ENCODE data around the gene PLEKHG4B. TPM values are rescaled to one million over a fixed set of nuclear protein-coding genes. Genes with fewer than 3 reads are reported as not detected.
"Not testable (repeated sequence)": the region's sequence is repeated elsewhere in the genome, so short reads cannot be mapped to it uniquely, and the experiment has no call there.

The PLEKHG4B gene
- total and polyA plus RNA-seq, 2 of the 8 experiments (the other 6 are each of a cell fraction or from before 2014, with no cell fraction given): 31.1 to 43.6 TPM

GRCh38 chr5:216076-216475 lies 124.1 kb downstream of the PLEKHG4B start:
- H3K36me3 ChIP-seq (ENCODE audit: control insufficient read depth in 2 of 4, insufficient read depth in 4 of 4, low read length in 3 of 4); H2AK5ac ChIP-seq (ENCODE audit: low read depth, low read length); DNase-seq (ENCODE audit: low read depth in 1 of 2, low spot score in 2 of 2); H4K5ac ChIP-seq (ENCODE audit: insufficient read length, low read depth, low read length); H2BK20ac ChIP-seq (ENCODE audit: low read length); H2BK5ac ChIP-seq (ENCODE audit: low read depth, low read length); H3K23ac ChIP-seq (ENCODE audit: insufficient read length); H3K56ac ChIP-seq (replicated peaks; ENCODE audit: insufficient read length, low read depth, low read length); H2BK15ac ChIP-seq (ENCODE audit: low read length); H3K79me1 ChIP-seq (ENCODE audit: low read depth, low read length); H3K4me3 ChIP-seq (ENCODE audit: extremely low read depth in 1 of 4, insufficient read depth in 2 of 4, low read depth in 3 of 4, low read length in 4 of 4); H3K23me2 ChIP-seq (ENCODE audit: low read depth, low read length); H3K14ac ChIP-seq (ENCODE audit: insufficient read length); H3K9me3 ChIP-seq (ENCODE audit: insufficient read depth in 2 of 2, low read depth in 1 of 2, low read length in 1 of 2); CTCF ChIA-PET (ENCODE audit: partially characterized antibody); H3K4me2 ChIP-seq (ENCODE audit: insufficient read depth in 1 of 2, low read depth in 2 of 2, low read length in 2 of 2); H4K20me1 ChIP-seq (replicated peaks in 1 of 2; ENCODE audit: control insufficient read depth in 1 of 2, insufficient read depth in 2 of 2, low read length in 2 of 2); H2AFZ ChIP-seq (ENCODE audit: low read length); POLR2A ChIA-PET (ENCODE audit: partially characterized antibody); H2BK12ac ChIP-seq (ENCODE audit: low read depth, low read length); H4K91ac ChIP-seq (replicated peaks; ENCODE audit: insufficient read length, low read length); H3K9ac ChIP-seq (replicated peaks in 1 of 4; ENCODE audit: extremely low read depth in 1 of 4, low read depth in 3 of 4, low read length in 3 of 4); H3K18ac ChIP-seq (ENCODE audit: extremely low read depth, low read length); FAIRE-seq; H3K27ac ChIP-seq (ENCODE audit: low read depth, low read length); H3K4me1 ChIP-seq (replicated peaks in 1 of 4; ENCODE audit: control insufficient read depth in 3 of 4, insufficient read depth in 4 of 4, low read length in 3 of 4); H2BK120ac ChIP-seq (replicated peaks; ENCODE audit: low read depth, low read length); H3K27me3 ChIP-seq (replicated peaks in 1 of 4; ENCODE audit: control insufficient read depth in 3 of 4, extremely low read depth in 1 of 4, insufficient read depth in 3 of 4, low read length in 3 of 4); H4K8ac ChIP-seq (ENCODE audit: extremely low read depth, insufficient read depth, low read length); H3K4ac ChIP-seq (replicated peaks; ENCODE audit: insufficient read length, low read depth, low read length): not testable (repeated sequence)
- H3K79me2 ChIP-seq (ENCODE audit: control insufficient read depth in 1 of 2, insufficient read depth in 2 of 2, low read length in 2 of 2): peaks cover 3 to 31% of the 10 kb centered on the region in 2 experiments; a peak in 3 of 4 replicates
- WGBS, 2 experiments (ENCODE audit: extremely low coverage in 1 of 2, insufficient coverage in 1 of 2, insufficient read length in 1 of 2, insufficient replicate concordance in 2 of 2, low coverage in 1 of 2, low lambda C conversion rate in 2 of 2, missing lambda C conversion rate in 1 of 2): 94% methylated on average over 7 of the region's 10 CpGs; no CpG with 5 or more reads in 1 of the 2 experiments
